Hematopoietic multipotent progenitor cell treated with erythropoietin and hydrocortisone succinate and interleukin-3 and kit ligand, for 8 days (in vitro differentiated cells): ENCODE results near the gene BEND6.

Experiments
- DNase-seq: peaks from one replicate; pipeline ENCODE4 v3.0.0-alpha.2; 2015

The BEND6 gene

GRCh38 chr6:56944661-56945060 is 10.2 kb upstream of the BEND6 start:
- DNase-seq = peak; percentile 15

DNA sequence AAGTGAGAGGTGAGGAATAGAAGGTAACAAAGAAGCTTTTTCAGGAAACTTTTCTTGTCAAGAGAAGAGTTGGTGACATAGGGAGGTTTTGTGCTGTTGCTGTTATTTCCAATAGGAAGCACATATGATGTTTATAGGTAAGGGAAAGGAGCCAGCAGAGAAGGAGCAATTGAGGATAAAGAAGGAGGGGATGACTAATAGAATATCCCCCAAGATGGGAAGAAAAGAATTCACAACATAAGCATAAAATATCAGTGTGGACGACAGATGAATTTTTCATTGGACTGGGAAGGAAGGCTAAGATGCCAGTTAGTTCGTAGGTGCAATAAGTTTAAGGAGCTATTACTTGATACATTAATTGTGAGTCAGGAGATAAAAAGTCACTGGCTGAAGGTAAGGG is 8.5 kb upstream of the BEND6 start:
- DNase-seq = no peak

GRCh38 chr6:56947924-56948323 is 7.0 kb upstream of the BEND6 start:
- DNase-seq = no peak

GRCh38 chr6:56949265-56949664 is 5.6 kb upstream of the BEND6 start:
- DNase-seq = no peak

- DNase-seq = peak; percentile 45
Measured at GRCh38 chr6:56949925-56950495, 4.9 kb upstream of the BEND6 start.

DNA sequence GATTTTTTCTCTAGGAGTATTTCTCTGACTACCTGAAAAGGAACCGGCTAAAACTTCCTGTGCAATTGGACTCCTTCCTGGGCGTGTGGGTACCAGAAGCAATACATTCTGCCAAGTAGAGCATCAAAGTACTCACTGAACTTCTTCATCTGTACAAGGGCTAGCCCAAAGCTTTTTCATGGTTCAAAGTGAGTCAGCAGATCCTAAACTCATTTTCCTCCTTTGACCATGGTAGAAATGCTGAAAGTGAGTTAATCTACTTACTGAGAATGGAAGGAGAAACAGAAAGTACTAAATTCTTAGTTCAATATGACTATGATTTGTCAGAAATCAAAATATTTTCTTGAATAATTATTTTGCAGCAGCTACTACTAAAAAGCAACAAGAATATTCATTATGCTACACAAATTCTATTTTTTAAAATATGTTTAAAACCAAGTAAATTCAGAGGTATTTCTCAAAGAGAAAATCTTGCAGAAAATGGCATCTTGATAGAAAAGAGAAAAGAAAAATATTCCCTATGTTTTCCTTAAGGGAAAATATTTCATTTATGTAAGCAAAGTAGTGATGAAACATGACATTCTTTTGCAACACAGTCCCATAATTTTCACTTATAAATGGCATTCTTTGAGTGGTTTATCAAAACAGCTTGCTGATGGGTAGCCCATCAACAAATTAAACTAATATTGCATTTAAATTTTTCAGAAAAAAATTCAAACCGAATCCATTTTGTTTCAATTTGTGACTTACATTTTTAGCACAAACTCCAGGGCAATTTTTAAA is 3.7 kb upstream of the BEND6 start:
- no peak for DNase-seq

GRCh38 chr6:56953597-56954402 is 1.1 kb upstream of the BEND6 start:
- DNase-seq = peak; percentile 13

DNA sequence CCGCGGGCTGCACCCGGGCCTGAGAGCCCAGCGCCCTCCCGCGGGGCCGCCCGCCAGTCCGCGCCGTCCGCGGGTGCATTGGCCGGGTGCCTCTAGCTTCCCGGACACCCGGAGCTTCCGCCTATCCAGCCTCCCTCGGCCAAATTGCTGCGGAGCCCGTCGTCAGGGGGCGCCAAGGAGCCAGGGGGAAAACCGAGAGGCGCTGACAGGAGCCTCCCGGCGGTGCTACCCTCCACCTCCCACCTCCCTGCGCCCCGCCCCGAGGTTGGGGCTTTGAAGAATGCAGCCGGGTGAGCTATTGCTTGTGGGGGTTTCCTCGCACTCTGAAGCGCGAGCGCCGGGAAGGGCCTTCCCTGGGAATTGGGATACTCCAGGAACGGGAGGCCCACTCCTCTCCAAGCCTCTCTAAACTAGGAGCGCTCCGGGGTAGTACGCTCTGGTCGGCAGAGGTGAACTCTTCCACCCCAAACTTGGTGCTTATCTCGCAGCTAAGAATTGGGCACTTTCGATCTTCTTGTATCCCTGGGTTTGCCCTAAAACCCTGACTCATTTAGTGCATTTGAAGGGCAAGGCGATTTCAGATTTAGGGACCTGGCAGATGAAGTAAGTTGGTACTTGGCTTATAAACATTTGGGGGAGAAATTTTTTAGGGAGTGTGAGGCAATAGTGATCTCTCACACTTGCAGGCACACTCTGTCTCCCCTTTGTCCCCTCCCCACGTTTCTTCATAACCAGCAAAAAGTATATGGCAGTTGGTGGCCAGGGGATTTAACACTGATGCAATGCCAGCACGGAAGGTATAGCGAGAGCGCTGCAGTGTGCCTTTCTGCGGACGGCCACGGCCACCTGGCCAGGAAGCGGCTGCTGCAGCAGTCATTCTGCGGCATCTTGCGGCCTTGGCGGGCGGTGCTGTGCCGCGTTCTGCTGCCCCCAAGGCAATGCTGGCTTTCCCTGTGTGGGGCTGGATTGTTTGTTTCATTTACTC is 556 bp downstream of the BEND6 start:
- DNase-seq = peak; percentile 84

- no peak for DNase-seq
Measured at GRCh38 chr6:56956491-56956890, 1.6 kb downstream of the BEND6 start.

GRCh38 chr6:56957856-56958255 is 2.9 kb downstream of the BEND6 start:
- DNase-seq = no peak

- DNase-seq = no peak
Measured at GRCh38 chr6:56958481-56958880, 3.6 kb downstream of the BEND6 start.

GRCh38 chr6:56959094-56959493 is 4.2 kb downstream of the BEND6 start:
- no peak for DNase-seq

- DNase-seq = no peak
Measured at GRCh38 chr6:56959938-56960337, 5.0 kb downstream of the BEND6 start.

DNA sequence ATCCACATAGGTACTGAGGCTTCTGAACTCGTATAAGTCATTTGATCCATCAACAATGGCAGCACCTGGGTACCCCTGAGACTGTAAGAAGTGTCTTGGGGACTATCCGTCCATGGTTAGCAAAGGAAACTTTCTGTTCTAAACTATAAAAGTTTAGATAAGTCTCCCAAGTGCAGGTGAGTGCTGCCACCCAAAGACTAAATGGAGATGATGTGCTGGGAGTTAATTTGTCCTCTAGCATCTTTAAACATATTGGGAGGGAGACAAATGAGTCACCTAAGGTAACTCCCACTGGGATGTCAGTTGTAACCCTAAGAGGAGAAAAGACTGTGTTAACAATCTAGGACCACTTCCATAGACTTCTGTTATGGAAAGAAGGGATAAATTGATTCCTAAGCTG is 6.2 kb downstream of the BEND6 start:
- no peak for DNase-seq

- no peak for DNase-seq
Measured at GRCh38 chr6:56962441-56962840, 7.5 kb downstream of the BEND6 start.

- DNase-seq = no peak
Measured at GRCh38 chr6:56963043-56963442, 8.1 kb downstream of the BEND6 start.

DNA sequence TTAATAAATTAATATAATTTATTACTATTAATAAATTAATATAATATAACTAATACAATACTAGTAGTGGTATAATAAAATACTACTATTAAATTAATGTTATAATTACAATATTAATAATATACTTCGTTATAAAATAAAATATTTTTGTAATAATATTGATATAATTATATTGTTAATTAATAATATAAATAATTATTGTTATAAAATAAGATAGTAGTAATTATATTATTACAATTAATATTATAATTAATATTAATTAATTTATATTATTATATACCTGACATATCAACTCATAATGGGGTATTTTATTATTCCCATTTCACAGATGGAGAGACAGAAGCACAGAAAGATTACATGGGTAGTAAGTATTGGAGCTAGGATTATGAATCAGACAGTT is 8.9 kb downstream of the BEND6 start:
- no peak for DNase-seq

GRCh38 chr6:56965126-56965525 is 10.2 kb downstream of the BEND6 start:
- no peak for DNase-seq

GRCh38 chr6:56970849-56971248 is 15.9 kb downstream of the BEND6 start:
- no peak for DNase-seq

GRCh38 chr6:56977192-56977591 is 22.3 kb downstream of the BEND6 start:
- DNase-seq = no peak

GRCh38 chr6:56978530-56978929 is 23.6 kb downstream of the BEND6 start:
- DNase-seq = no peak

DNA sequence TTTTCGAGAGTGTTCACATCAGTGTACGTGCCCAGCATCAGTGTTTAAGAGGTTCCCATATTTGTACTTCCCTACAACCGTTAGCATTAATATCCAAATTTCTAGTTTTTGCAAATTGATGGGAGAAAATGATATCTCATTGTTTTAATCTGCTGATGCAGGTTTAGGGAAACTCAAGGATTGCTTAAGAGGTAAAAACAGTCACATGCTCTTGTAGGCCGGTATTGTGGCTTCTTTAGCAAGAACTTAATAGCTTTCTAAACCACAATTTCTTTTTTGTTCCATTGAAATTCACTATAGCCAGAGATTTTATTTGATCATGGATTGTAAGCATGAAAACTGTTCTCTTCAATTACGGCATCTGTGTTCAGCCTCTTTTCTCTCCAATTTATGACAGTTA is 29.5 kb downstream of the BEND6 start:
- DNase-seq = no peak

- no peak for DNase-seq
Measured at GRCh38 chr6:56984884-56985283, 30.0 kb downstream of the BEND6 start.
